Measurements from ENCODE around the gene ZNF324B.

The ZNF324B gene

DNA sequence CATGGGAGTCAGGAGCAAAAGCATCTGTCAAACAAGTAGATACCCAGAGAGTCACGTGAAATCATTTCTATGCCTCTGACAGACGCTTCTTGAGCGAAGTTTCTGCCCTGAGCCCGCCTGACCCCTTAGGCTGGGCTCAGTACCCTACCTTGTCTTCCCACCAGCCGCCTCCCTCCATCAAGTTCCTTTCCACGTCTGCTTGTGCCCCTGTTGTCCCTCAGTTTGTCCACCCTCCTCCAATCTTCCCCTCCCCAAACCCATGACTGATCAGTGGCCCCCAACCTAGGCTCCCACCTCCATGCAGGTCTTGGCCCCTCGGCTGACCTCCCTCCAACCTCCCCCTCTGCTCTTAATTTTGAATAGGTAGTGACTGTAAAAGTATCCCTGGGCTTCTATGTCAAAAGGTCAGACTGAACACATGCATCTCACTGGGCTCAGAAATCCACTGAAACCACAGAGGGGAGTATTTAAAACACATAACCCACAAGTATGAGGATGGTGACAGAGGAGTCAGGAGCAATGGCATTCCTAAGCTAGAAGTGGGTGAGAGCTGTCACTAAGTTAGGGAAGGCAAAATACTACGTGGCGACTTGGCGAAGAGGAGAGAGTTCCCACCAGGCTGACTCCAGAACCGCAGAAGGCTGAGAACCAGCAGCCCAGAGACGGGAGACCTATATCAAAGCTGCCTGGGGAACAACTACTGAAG, 23.0 kb downstream of the ZNF324B start:
- CTCF ChIA-PET: interaction anchor here (1.8 to 2.2 kb wide), 2 partner anchors 45 kb away, joined by 6 to 10 read pairs; partner anchors contain the start of gene ZBTB45
- TF ChIP-seq ZNF830 (tag by site-specific recombination; IDR thresholded peaks at IDR 0.05; ENCODE audit: low read depth) (no peak), OSR2 (tag by site-specific recombination; IDR thresholded peaks at IDR 0.05) (no peak), ZNF416 (tag by site-specific recombination; IDR thresholded peaks at IDR 0.05) (no peak), ZNF843 (tag by site-specific recombination; IDR thresholded peaks at IDR 0.05) (no peak), ZNF341 (tag by site-specific recombination; IDR thresholded peaks at IDR 0.05; ENCODE audit: low read depth) (no peak), ZNF791 (tag by site-specific recombination; IDR thresholded peaks at IDR 0.05) (no peak), FEZF1 (tag by site-specific recombination; IDR thresholded peaks at IDR 0.05) (no peak), ZNF549 (tag by site-specific recombination; IDR thresholded peaks at IDR 0.05) (no peak), MEIS1 (CRISPR knock-in tag; IDR thresholded peaks at IDR 0.05; ENCODE audit: borderline replicate concordance) (no peak), KLF16 (tag by site-specific recombination; IDR thresholded peaks at IDR 0.05) (no peak), ZNF785 (tag by site-specific recombination; IDR thresholded peaks at IDR 0.05) (no peak), ZNF658 (tag by site-specific recombination; IDR thresholded peaks at IDR 0.05) (no peak), GLI4 (tag by site-specific recombination; IDR thresholded peaks at IDR 0.05) (no peak)
- POLR2A ChIA-PET: interaction anchor here (0.7 to 2.5 kb wide), 6 partner anchors 23 to 196 kb away, joined by 4 to 11 read pairs (median 8); partner anchors contain the start of genes ZBTB45, ZNF324B, ZNF497 and ZNF584
- H3K9me3 ChIP-seq (ENCODE audit: control insufficient read depth, insufficient read depth, low read depth, low read length): no peaks in the 10 kb centered on the region
- H3K36me3 ChIP-seq (ENCODE audit: control insufficient read depth in 2 of 2, insufficient read depth in 1 of 2, low read length in 2 of 2): peaks cover 13 to 61% of the 10 kb centered on the region in 2 experiments
- peaks cover 7% of the 10 kb centered on the region; the same call in 1 of the 2 replicates for H3K4me1 ChIP-seq (ENCODE audit: control insufficient read depth, insufficient read depth, low read length)
- peak overlapping the region; percentile 69 for H3K27ac ChIP-seq (ENCODE audit: extremely low read depth, low read depth, low read length)
- H3K4me3 ChIP-seq (ENCODE audit: low read depth, low read length): no peak overlapping the region

- Histone ChIP-seq H3K27ac (ENCODE audit: extremely low read depth, low read depth, low read length) (peak overlapping the region; percentile 69), H3K9me3 (ENCODE audit: control insufficient read depth, insufficient read depth, low read depth, low read length) (no peaks in the 10 kb centered on the region), H3K4me3 (ENCODE audit: low read depth, low read length) (peak overlapping the region; percentile 75), H3K36me3 (ENCODE audit: control insufficient read depth in 2 of 2, insufficient read depth in 1 of 2, low read length in 2 of 2) (peaks cover 13 to 59% of the 10 kb centered on the region in 2 experiments), H3K4me1 (ENCODE audit: control insufficient read depth, insufficient read depth, low read length) (peaks cover 7% of the 10 kb centered on the region; the same call in 1 of the 2 replicates)
- TF ChIP-seq PRDM10 (tag by site-specific recombination; IDR thresholded peaks at IDR 0.05) (no peak), PBX3 (CRISPR knock-in tag; IDR thresholded peaks at IDR 0.05) (0 out of 2 replicates have a peak, but pooled peaks have one; percentile 13), ZNF701 (tag by site-specific recombination; IDR thresholded peaks at IDR 0.05) (no peak), FEZF1 (tag by site-specific recombination; IDR thresholded peaks at IDR 0.05) (0 out of 2 replicates have a peak, but pooled peaks have one; percentile 38)
- ChIA-PET POLR2A (interaction anchor here (1.0 to 2.5 kb wide), 12 partner anchors 8 to 247 kb away, joined by 3 to 11 read pairs (median 4); partner anchors contain the start of genes TRIM28, ZBTB45, ZNF324 and ZNF324B), CTCF (interaction anchor here (1.1 to 2.2 kb wide), 2 partner anchors 44 to 72 kb away, joined by 6 to 8 read pairs; partner anchors contain the start of gene ZBTB45)
Measured at GRCh38 chr19:58474997-58475713, 23.7 kb downstream of the ZNF324B start.

Data from HEK293 (cell line).